ENCODE measurements around the gene KCNK1.

Gene KCNK1

DNA sequence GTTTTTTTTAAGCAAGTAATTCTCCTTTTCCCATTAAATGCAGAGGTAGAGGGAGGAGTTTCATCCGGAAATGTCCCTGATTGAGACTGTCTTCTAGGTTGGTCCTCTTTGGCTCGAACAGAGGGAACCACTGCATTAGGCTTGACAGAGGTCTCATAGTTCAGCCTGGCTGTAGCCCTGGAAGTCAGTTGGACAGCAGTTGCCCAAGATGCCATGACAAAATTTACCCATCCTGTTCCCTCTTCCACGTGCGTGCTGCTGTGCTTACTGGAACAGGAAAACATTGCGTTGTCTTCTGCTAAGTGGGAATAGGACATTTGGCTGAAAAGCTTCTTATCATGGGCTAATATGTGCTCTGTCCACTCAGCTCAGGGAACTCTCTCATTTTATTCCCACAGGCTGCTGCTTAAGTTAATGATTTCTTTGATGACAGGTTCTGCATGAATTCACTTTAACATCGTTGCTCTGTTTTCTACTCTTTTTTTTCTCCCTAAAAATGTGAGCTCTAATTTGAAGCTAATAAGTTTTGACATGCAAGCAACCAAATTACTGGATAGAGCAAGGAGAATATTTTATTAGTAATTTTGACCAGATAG, 18.0 kb downstream of the KCNK1 start:
- no peak for TF ChIP-seq JUND (IDR thresholded peaks at IDR 0.05; ENCODE audit: low read depth)
- in situ Hi-C loops (cut with HindIII; ENCODE audit: low pct_unique_long_range_greater_than_20kb, low sequenced_read_pairs): no loop called here
- DNase-seq (ENCODE audit: low read depth in 1 of 2, low spot score in 1 of 2): no peak

- no peak for DNase-seq (ENCODE audit: low read depth in 1 of 2, low spot score in 1 of 2)
- TF ChIP-seq JUND (IDR thresholded peaks at IDR 0.05; ENCODE audit: low read depth): no peak
- in situ Hi-C loops (cut with HindIII; ENCODE audit: low pct_unique_long_range_greater_than_20kb, low sequenced_read_pairs): no loop called here
Measured at GRCh38 chr1:233632436-233632835, 18.5 kb downstream of the KCNK1 start.

- no peak for DNase-seq (ENCODE audit: low read depth in 1 of 2, low spot score in 1 of 2)
- in situ Hi-C loops (cut with HindIII; ENCODE audit: low pct_unique_long_range_greater_than_20kb, low sequenced_read_pairs): no loop called here
- no peak for TF ChIP-seq JUND (IDR thresholded peaks at IDR 0.05; ENCODE audit: low read depth)
Measured at GRCh38 chr1:233635765-233636502, 22.0 kb downstream of the KCNK1 start.

GRCh38 chr1:233636503-233636877, 22.6 kb downstream of the KCNK1 start:
- in situ Hi-C loops (cut with HindIII; ENCODE audit: low pct_unique_long_range_greater_than_20kb, low sequenced_read_pairs): no loop called here
- no peak for TF ChIP-seq JUND (IDR thresholded peaks at IDR 0.05; ENCODE audit: low read depth)
- DNase-seq (ENCODE audit: low read depth in 1 of 2, low spot score in 1 of 2): no peak

- in situ Hi-C loops (cut with HindIII; ENCODE audit: low pct_unique_long_range_greater_than_20kb, low sequenced_read_pairs): no loop called here
- DNase-seq (ENCODE audit: low read depth in 1 of 2, low spot score in 1 of 2): no peak
- TF ChIP-seq JUND (IDR thresholded peaks at IDR 0.05; ENCODE audit: low read depth): no peak
Measured at GRCh38 chr1:233638513-233638912, 24.6 kb downstream of the KCNK1 start.

DNA sequence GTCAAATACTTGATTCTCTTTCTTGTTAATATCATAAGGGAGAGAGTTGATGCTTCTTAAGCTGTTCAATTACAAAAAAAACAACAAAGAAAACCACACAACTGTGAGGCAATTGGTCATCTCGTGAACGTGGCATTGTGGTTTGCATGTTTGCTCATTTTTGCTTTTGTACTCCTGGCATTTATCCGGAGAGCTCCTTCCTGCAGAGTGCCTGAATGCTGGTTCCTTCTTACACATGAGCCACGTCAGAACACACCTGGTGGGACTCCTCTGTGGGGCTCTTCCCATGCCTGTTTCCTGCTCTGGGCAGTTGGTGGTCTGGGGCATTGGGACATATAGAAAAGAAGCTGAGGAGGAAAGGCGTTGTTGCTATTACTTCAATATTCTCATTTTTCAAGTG, 25.7 kb downstream of the KCNK1 start:
- in situ Hi-C loops (cut with HindIII; ENCODE audit: low pct_unique_long_range_greater_than_20kb, low sequenced_read_pairs): no loop called here
- peak in 1 of 2 experiments; percentile 12 for DNase-seq (ENCODE audit: low read depth in 1 of 2, low spot score in 1 of 2)
- no peak for TF ChIP-seq JUND (IDR thresholded peaks at IDR 0.05; ENCODE audit: low read depth)

GRCh38 chr1:233640179-233640578, 26.3 kb downstream of the KCNK1 start:
- DNase-seq (ENCODE audit: low read depth in 1 of 2, low spot score in 1 of 2): no peak
- no peak for TF ChIP-seq JUND (IDR thresholded peaks at IDR 0.05; ENCODE audit: low read depth)
- in situ Hi-C loops (cut with HindIII; ENCODE audit: low pct_unique_long_range_greater_than_20kb, low sequenced_read_pairs): no loop called here

GRCh38 chr1:233641029-233641428, 27.1 kb downstream of the KCNK1 start:
- no peak for TF ChIP-seq JUND (IDR thresholded peaks at IDR 0.05; ENCODE audit: low read depth)
- in situ Hi-C loops (cut with HindIII; ENCODE audit: low pct_unique_long_range_greater_than_20kb, low sequenced_read_pairs): no loop called here
- DNase-seq (ENCODE audit: low read depth in 1 of 2, low spot score in 1 of 2): no peak

DNA sequence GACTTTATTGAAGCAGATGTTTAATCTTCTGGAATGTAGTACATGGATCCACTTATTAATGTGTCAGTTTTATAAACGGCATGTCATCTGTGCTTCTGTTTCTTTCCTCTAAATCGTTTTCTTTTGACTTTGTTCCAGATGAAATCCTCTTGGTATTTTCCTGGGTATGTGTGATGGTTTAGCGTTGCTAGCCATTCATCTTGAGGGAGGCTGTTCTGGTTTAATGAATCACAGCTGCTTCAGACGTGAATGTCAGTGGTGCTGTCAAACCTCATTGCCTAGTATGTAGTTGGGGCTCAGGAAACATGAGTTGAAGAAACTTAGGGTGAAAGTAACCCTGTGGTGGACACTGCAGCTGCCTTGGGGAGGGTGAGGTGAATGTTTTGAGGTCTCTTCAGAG, 33.2 kb downstream of the KCNK1 start:
- in situ Hi-C loops (cut with HindIII; ENCODE audit: low pct_unique_long_range_greater_than_20kb, low sequenced_read_pairs): no loop called here
- DNase-seq (ENCODE audit: low read depth in 1 of 2, low spot score in 1 of 2): no peak
- no peak for TF ChIP-seq JUND (IDR thresholded peaks at IDR 0.05; ENCODE audit: low read depth)

DNA sequence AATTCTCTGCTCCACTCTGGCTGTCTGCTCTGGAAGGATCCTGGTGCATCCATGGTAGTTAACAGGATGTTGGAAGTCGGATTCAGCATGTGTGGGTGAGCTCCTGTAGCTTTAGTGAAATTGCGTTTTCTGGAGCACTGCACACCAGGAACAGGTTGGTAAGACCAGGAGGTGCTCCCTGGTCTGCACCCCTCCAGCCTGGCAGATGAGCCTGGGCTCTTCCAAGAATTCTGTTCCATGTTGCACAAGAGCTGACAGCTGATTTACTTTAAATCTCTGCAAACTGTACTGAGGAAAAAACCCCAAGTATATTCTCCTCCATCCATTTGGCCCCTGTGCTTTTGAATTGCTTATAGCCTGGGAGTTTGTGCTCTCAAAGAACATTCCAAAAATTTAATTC, 33.7 kb downstream of the KCNK1 start:
- no peak for TF ChIP-seq JUND (IDR thresholded peaks at IDR 0.05; ENCODE audit: low read depth)
- in situ Hi-C loops (cut with HindIII; ENCODE audit: low pct_unique_long_range_greater_than_20kb, low sequenced_read_pairs): no loop called here
- DNase-seq (ENCODE audit: low read depth in 1 of 2, low spot score in 1 of 2): no peak

DNA sequence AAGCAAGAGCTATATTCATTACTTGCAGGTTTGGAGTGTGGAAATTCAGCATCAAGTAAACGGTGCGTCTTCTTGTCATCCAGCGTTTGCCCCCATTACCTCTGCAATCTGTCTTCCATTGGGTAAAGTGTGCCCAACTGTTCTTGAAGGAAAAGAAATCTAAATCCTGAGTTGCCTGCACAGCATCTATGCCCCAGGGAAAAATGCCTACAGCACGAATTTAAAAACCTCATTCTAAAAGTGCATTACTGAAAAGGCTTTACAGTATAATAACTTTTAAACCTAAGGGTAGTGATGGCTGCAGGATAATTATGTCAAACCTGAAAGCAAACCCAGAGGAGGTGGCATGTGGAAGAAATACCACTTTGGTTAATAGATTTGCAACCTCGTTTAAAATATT, 37.2 kb downstream of the KCNK1 start:
- no peak for DNase-seq (ENCODE audit: low read depth in 1 of 2, low spot score in 1 of 2)
- no peak for TF ChIP-seq JUND (IDR thresholded peaks at IDR 0.05; ENCODE audit: low read depth)
- in situ Hi-C loops (cut with HindIII; ENCODE audit: low pct_unique_long_range_greater_than_20kb, low sequenced_read_pairs): no loop called here

DNA sequence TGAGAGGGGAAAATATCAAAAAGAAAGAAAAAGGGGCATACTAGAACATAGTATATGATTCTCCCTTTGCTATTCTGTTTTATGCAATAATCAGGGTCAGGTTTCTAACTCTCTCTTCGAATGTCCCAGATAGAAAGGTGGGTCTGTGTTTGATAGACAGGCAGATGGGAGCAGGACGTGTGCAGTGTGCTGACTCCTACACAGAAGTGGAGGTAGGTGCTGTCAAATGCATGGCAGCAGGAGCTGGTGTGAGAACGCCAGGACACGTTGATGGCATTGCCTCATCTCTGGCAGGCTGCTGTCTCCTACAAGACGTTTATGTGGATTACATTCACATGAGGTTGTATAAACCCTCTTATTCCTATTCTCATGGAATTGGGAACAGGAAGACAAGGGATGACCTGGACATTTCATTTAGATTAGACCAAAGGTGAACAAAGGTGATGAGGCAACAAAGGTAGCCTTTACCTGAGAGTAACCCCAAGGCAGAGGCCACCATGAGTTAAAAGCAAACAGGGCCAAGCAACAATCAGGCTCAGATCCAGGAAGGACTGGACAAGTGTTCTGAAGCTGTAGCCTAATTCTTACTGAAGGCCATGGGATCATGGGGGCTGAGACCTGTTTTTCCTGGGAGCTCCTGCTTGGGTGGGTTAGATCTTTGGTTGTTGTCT, 37.8 kb downstream of the KCNK1 start:
- in situ Hi-C loops (cut with HindIII; ENCODE audit: low pct_unique_long_range_greater_than_20kb, low sequenced_read_pairs): no loop called here
- TF ChIP-seq JUND (IDR thresholded peaks at IDR 0.05; ENCODE audit: low read depth): no peak
- no peak for DNase-seq (ENCODE audit: low read depth in 1 of 2, low spot score in 1 of 2)

- in situ Hi-C loops (cut with HindIII; ENCODE audit: low pct_unique_long_range_greater_than_20kb, low sequenced_read_pairs): no loop called here
- TF ChIP-seq JUND (IDR thresholded peaks at IDR 0.05; ENCODE audit: low read depth): no peak
Measured at GRCh38 chr1:233652526-233652925, 38.6 kb downstream of the KCNK1 start.

More at GRCh38 chr1:233652526-233652925, 38.6 kb downstream of the KCNK1 start:
- no peak for DNase-seq (ENCODE audit: low read depth in 1 of 2, low spot score in 1 of 2)
